HUDEP-2 (cell line): ENCODE data around the gene SPECC1L.
A peak's percentile ranks its signal among the peaks of the same experiment; 100 is the strongest.

Experiments
- DNase-seq, 76 experiments: peaks; one replicate each; lab custom pipeline; 2025; ENCODE audit not compliant: unreplicated experiment in 76 of 76; lab: John Stamatoyannopoulos, UW

SPECC1L gene

DNA sequence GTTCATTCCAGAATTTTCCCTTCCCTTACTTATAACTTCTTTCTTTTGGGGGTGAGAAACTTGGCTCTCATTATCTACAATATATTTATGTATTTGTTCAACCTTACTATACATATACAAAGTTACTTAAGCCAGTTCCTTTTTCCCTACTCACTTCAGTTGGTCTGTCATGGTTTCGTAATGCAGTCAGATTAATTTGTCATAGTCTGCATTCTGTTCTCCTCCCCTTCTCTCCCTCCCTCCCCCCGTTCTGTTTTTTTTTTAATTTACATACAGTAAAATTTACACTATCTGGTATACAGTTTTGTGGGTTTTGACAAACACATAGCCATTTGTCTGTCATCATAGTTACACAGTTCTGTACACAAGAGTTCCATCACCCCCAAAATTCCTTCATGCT is 84.9 kb downstream of the SPECC1L start:
- no peak for DNase-seq

DNA sequence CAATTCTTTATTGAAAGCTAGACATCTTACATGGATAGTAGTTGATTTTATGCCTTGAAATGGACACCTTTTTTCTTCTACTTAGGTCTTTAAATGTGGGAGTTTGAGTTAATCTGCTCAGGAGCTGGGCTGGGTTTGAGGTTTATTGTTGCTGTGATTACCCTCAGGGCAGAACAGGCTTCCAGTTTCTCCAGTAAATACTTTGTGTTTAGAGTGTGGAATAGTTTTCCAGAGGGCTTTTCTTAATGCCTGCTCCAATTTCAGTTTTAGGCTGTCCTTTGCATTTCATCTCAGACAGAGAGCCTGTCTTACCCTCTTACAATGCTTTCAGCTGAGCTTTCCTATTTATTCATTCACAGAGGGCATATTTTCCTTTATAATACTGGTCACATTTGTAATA is 86.9 kb downstream of the SPECC1L start:
- no peak for DNase-seq

DNA sequence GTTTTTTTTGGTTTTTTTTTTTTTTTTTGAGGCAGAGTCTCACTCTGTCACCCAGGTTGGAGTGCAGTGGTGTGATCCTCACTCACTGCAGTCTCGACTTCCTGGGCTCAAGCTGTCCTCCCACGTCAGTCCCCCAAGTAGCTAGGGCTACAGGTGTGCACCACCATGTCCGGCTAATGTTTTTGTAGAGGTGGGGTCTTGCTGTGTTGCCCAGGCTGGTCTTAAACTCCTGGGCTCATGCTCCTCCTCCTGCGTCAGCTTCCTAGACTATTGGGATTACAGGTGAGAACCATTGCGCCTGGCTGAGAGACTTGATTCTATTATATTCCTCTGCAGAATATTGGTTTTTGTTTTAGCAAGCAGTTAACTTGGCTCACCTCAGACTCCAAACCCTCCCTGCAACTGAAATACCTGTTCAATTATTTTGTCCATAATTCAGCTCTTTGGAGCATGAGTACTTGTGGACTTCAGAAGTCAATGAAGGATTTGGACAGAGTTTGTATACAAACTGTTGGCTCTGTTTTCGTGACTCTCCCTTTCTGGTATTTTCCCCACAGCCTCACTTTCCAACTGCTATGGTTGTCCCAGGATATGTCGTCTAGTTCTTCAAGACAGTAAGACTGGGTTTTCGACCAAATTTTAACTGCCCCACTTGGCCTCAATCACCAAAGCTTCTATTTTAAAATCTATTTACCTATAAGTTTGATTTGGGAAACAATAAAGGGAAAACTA is 87.6 kb downstream of the SPECC1L start:
- DNase-seq, result no peak

DNA sequence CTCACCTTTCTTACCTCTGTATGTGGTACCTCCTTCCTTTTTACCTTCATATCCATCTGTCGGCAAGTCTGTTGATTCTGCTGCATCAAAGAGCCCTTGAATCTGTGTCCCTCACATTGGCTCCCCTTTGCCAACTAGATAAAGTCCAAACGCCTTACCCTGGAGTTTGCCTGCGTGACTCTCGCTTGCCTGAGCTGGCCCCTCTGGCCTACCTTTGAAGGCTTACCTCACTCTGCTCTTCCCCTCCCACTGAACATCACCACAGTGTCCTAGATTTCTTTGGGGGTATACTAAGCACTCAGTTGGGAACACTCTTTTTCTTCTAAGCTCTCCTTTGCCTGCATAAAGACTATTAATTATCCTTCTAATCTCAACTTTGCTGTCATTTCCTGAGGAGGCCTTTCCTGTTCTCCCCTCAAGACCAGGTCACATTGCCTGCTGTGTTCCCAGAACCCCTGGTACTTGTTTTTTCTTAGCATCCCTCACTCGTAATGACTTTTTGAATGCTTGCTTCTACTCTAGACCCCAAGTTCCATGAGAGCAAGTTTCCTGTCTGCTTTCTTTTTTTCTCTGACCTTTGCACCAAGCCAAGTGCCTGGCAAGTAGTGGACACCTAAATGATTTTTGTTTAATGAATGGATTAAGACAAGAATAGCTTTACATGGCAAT is 89.0 kb downstream of the SPECC1L start:
- DNase-seq, result no peak

DNA sequence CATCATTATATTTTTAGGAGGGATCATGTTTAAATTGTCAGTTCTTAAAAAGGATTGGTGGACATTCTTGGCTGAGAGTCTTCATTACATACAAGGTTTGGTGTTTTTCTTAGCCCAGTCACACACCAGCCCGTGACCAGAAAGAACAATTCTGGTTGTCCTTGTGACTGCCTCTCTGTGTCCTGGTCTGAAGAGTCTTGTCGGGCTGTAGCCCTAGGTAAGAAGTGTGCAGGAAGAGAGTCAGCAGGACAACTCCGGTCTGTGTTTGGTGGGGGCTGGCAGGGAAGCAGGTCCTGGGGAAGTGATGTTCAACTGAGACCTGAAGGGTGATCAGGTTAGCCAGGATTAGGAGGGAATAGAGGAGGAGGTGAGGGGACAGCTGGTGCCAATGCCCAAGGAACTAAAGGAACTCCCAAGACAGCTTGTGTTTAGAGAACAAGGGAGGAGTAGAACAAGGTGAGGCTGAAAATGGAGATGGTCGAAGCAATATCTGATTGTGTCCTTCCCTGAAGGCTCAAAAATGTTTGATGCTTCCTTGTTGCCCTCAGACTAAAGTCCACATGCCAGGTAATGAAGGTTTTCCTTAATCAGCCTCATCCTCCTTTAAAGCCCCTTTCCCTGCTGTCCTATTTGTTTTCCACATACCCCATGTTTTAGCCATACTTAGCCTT is 91.5 kb downstream of the SPECC1L start:
- DNase-seq, result no peak

DNA sequence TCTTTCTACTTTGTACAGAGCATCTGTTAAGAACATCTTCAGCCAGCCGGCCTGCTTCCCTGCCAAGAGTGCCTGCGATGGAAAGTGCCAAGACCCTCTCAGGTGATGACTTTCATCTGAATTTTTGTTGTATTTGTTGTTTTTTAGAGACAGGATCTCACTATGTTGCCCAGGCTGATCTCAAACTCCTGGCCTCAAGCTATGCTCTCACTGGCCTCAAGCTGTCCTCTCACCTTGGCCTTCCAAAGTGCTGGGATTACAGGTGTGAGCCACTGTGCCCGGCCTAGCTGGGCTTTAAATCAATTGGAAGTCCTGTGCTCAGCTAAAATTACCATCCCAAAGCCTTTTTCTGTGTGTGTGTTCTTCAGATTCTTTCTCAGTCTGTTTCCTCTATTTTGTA is 92.6 kb downstream of the SPECC1L start:
- DNase-seq, result no peak

DNA sequence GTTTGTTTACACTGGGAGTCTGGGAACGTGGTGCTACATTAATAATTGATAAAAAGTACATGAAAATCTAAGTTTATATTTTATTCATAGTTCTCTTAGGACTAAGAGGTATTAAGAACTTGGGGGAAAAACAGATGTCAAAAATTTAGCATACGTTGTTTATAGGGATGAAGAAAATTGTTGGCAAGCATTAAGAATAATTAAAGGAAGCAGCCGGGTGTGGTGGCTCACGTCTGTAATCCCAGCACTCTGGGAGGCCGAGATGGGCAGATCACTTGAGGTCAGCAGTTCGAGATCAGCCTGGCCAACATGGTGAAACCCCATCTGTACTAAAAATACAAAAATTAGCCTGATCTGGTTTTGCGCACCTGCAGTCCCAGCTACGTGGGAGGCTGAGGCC is 96.1 kb downstream of the SPECC1L start:
- DNase-seq, result no peak

DNA sequence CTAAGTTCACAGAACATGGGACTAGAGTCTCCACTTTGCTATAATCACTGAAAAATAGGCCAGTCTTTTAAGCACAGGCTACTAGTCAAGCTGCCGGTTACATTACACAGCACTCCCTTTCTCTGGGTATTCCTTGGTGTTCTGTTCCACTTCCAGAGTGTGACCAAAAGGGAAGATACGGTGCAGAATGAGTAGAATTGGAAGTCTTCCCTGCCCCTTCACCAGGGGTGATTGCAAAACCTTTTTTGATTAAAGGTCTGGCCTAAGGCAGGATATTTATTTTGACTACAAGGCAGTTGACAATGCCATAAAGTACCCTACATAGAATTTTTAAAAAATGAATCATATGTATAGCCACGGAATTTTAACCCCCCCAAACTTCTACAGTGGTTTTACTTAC is 97.2 kb downstream of the SPECC1L start:
- no peak for DNase-seq

DNA sequence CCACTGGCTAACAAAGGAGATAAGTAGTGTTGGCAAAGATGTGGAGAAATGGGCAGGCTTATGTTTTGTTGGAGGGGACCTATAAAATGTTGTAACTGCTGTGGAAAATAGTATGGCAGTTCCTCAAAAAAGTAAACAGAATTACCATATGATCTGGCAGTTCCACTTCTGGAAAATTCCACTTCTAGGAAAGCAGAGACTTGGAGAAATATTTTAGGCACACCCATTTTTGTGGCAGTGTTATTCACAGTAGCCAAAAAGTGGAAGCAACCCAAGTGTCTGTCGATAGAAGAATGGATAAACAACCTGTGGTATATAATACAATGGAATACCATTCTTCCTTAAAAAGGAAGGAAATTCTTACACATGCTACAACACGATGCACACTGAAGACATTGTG is 99.8 kb downstream of the SPECC1L start:
- DNase-seq, result no peak

DNA sequence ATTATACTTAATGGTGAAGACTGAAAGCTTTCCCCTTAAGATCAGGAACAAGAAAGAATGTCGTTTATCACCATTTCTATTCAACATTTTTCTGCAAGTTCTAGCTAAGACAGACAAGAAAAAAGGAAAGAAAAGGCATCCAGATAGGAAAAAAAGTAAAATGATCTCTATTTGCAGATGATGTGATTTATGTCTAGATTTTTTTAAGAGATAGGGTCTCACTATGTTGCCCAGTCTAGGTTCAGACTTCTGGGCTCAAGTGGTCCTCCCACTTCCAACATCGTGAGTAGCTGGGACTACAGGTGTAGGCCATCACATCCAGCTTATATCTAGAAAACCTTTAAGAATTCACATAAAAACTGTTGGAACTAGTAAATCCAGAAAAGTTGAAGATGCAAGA is 105.4 kb downstream of the SPECC1L start:
- DNase-seq, result no peak

DNA sequence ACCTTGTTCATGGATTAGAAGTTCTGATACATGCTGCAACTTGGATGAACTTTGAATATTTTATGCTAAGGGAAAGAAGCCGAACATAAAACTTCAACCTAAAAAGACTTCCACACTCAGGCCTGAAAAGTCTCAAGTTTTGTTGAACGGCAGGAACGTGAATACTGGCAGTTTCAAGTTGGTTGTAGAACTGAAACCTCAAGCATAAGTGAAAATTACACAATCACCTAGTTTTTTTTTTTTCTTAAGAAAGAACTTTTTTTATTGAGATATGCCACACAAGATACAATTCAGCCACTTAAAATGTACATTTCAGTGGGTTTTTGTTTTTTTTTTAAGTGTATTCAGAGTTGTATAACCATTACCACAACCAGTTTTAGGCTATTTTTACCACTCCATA is 106.0 kb downstream of the SPECC1L start:
- DNase-seq, result no peak

DNA sequence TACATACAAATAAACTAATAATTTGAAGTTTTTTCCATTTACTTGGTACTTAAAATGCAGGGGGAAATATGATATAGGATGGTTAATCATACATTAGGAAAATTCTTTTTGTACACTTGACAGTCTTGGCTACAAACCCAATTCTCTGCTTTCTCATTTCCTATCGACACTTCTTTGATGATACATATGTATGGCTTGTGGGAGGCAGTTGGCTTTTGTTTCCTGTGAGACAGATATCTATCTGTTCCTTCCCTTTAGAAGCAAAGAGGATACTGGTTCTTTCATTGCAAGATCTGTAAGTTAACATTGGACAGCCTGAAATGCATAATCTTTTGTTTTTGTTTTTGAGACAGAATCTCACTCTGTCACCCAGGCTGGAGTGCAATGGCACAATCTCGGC is 108.9 kb downstream of the SPECC1L start:
- peak in 6 of 76 experiments; percentile 4 to 35 (median 8) for DNase-seq

DNA sequence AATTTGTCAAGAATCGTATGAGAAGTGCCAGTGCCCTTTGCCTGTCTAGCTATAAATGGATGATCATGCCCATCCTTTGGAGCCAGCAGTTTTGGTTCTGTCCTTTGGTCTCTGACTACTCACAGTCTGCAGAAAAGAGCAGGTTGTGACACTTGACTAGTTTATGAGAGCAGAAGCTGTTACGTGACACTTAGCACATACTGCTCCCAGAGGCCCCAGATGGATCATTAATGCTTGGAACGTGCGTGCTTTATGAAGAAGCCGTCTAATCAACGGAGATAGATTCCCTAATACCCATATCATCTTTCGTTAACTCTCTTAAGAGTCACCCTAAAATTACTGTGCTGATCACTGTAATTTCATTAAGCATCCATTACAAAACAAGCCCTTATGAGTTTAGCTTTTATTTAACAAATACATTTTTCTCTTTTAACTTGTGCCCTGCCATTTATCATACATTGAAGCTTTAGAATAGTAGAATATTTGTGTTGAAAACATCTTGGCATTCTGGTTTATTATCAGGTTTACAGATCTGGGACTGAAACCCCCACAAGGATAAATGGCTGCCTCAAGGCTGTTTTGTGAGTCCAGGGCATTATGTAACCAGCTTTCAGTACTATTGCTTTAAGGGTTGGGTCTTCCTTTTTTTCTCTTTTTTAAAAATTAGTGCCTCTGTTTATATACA is 109.7 kb downstream of the SPECC1L start:
- DNase-seq, result no peak

DNA sequence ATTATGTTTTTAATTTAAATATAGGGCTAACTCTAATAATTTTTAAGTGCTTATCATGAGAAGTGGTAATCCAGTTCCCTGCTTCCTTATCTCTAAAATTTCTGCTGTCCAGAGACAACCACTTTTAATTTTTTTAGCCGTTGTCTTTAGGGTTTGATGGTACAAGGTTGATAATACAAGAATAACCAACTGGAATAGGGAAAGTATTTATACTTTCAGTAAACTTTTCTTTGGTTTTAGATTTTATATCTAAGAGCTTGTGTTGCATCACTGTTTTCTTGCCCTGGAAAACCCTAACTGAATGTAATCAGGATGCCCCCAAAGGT is 110.2 kb downstream of the SPECC1L start:
- no peak for DNase-seq

DNA sequence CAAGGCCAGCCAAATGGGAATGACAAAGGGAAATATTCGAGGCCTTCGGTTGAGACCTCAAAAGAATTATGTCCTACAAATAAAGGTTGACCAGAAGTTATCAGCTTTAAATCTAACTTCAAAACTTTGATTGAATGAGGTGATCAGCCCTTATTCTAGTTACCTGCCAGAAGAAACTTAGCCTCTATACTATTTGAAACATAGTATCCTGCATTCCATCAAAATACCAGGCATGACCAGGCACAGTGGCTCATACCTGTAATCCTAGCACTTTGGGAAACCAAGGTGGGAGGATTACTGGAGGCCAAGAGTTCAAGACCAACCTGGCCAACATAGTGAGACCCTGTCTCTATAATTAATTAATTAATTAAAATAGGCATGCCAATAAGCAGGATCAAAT is 112.4 kb downstream of the SPECC1L start:
- DNase-seq, result no peak

DNA sequence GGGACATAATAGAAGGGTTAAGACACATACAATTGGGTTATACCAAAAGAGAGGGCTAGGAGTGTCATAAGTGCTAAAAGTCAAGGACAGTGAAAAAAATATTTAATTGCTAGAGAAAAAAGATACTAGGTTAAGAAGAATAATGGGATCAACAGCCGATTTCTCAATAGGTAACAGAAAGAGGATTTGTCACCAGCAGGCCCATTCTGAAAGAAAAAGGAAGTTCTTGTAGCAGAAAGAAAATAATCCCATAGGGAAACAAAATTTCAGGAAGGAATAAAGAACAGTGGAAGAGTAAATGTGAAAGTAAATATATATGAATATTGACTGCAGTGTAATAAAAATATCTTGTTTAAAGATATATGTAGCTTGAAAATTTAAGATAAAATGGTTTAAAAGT is 113.5 kb downstream of the SPECC1L start:
- no peak for DNase-seq

DNA sequence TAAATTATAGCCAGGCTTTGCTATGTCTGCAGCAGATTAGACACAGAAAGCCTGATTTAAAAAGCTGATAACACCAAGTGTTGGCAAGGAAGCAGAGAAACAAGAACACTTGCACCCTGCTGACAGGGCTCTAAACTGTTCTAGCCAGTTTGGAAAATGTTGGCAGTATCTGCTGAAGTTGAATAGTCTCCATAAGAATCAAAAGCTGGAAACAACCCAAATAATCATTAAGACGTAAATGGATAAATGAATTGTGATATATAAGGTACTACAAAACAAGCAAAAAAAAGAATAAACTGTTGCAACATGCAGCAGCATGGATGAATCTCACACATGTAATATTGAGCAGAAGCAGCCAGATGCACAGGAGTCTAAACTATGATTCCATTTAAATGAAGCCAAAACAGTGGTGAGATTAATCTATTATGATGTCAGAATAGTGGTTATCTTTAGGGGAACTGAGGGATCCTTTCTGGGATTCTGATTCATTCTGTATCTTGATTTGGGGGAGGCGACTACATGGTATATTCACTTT is 116.4 kb downstream of the SPECC1L start:
- DNase-seq, result peak in 1 of 76 experiments; percentile 6

DNA sequence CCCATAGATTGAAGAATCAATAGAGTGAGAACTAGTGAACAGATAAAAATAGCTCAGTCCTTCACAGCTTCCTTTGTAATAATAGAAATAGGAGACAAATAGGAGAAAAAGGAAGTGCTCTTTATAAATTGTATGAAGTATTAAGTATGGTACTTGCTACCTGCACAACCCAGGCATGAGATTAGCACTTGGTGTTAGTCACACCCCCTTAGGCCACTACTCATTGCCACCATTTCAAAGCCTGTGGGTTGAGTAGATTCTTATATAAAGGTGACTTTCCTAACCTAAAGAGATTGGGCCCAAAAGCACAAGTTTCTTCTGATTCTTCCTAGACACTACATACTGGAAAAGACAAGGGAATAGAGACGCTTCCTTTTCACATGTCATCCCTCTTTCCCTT is 119.0 kb downstream of the SPECC1L start:
- no peak for DNase-seq

DNA sequence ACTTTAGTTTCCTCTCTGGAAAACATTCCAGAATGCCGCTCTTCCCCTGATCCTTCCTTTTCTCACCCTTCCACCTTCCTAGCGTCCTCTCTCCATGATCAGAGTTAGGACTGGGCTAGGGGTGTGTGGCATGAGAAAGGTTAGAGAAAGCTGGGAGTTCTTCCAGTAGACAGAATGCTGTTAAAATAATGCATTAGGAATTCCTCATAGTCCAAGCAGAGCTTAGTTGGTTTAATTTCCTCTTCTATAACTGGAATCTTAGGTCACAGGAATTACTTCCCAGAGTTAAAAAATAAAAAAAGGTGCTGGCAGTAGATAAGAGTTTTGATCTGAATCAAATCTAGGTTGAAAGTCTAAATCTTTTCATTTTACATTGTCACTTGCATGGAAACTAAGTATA is 119.5 kb downstream of the SPECC1L start:
- DNase-seq, result no peak

DNA sequence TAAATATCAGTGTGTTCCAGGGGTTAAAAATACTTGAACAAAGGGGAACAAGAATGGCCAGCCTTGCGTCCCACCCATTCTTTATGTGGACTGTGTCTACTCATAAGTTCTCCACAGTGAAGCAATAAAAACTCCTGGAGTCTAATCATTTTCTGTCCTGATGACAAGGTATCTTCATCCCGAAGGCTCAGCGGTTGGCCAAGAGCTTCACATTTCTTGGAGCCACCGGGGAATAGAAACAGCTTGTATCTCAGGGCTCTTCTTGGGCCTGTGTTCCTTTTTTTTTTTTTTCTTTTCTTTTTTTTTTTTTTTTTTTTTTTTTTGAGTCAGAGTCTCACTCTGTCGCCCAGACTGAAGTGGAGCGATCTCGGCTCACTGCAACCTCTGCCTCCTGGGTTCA is 119.9 kb downstream of the SPECC1L start:
- no peak for DNase-seq

DNA sequence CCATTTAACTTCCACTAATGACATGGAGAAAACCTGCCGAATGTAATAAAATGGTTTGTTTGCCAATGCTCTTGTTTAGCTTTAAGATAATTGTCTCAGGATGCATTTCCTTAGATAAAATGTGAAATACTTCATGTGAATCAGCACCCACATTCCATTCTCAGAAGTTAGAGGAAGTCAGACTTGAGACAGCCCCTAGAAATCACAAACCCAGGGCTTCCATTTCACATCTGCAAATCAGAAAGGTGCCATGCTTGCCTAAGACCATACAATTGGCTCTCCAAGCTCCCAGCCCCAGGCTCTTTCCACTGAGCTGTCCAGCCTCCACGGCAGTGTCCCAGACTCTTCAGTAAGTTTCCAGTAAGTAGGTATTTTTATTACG is 121.2 kb downstream of the SPECC1L start:
- DNase-seq, result no peak
